ENCODE results near the gene GPR35. TPM values are rescaled to one million over a fixed set of nuclear protein-coding genes. Genes with fewer than 3 reads are reported as not detected.

GPR35 gene
- total RNA-seq, 1 experiment from 2014 or later = 2.7 TPM

GRCh38 chr2:240611601-240612210, 13.6 kb upstream of the GPR35 start:
- no peak for DNase-seq (ENCODE audit: low spot score)
- TF ChIP-seq EZH2 (IDR thresholded peaks at IDR 0.05; ENCODE audit: borderline replicate concordance, low read depth, low read length, poor library complexity, severe bottlenecking) (no peak), CTCF (conservative IDR thresholded peaks at IDR 0.05; ENCODE audit: low read depth, low read length) (no peak)
- Histone ChIP-seq H3K4me3 (ENCODE audit: low read depth, low read length, poor library complexity, severe bottlenecking) (no peak overlapping the region), H3K27me3 (replicated peaks; ENCODE audit: insufficient read depth, low read depth, low read length, poor library complexity) (no peaks in the 10 kb centered on the region), H3K9me3 (ENCODE audit: low read depth, low read length, poor library complexity, severe bottlenecking) (no peaks in the 10 kb centered on the region), H3K27ac (ENCODE audit: low read depth, low read length, poor library complexity, severe bottlenecking) (no peak overlapping the region), H3K36me3 (ENCODE audit: insufficient read depth, low read length, poor library complexity, severe bottlenecking) (no peaks in the 10 kb centered on the region), H3K4me1 (ENCODE audit: insufficient read depth, low read length, poor library complexity, severe bottlenecking) (peaks cover 6% of the 10 kb centered on the region)
- intact Hi-C loops (cut with micrococcal nuclease; ENCODE audit: unreplicated experiment) = no loop called here
- BruUV-seq (replicated peaks) = no TSS peak
- CTCF ChIA-PET = interaction anchor here (0.6 kb wide), 1 partner anchor 115 kb away, joined by 3 read pairs; no protein-coding TSS in a partner anchor
- POLR2A ChIA-PET (ENCODE audit: low non-redundant PET) = no interaction called here

- no peak overlapping the region for H3K27ac ChIP-seq (ENCODE audit: low read depth, low read length, poor library complexity, severe bottlenecking)
- CTCF ChIA-PET = no interaction called here
- peaks cover 6% of the 10 kb centered on the region for H3K4me1 ChIP-seq (ENCODE audit: insufficient read depth, low read length, poor library complexity, severe bottlenecking)
- no peak overlapping the region for H3K4me3 ChIP-seq (ENCODE audit: low read depth, low read length, poor library complexity, severe bottlenecking)
- H3K9me3 ChIP-seq (ENCODE audit: low read depth, low read length, poor library complexity, severe bottlenecking) = no peaks in the 10 kb centered on the region
- POLR2A ChIA-PET (ENCODE audit: low non-redundant PET) = no interaction called here
- intact Hi-C loops (cut with micrococcal nuclease; ENCODE audit: unreplicated experiment) = no loop called here
- no peaks in the 10 kb centered on the region for H3K36me3 ChIP-seq (ENCODE audit: insufficient read depth, low read length, poor library complexity, severe bottlenecking)
- TF ChIP-seq CTCF (conservative IDR thresholded peaks at IDR 0.05; ENCODE audit: low read depth, low read length) = no peak
- TF ChIP-seq EZH2 (IDR thresholded peaks at IDR 0.05; ENCODE audit: borderline replicate concordance, low read depth, low read length, poor library complexity, severe bottlenecking) = no peak
- no peak for DNase-seq (ENCODE audit: low spot score)
- no TSS peak for BruUV-seq (replicated peaks)
- H3K27me3 ChIP-seq (replicated peaks; ENCODE audit: insufficient read depth, low read depth, low read length, poor library complexity) = no peaks in the 10 kb centered on the region
Observed at GRCh38 chr2:240613781-240614180, 11.5 kb upstream of the GPR35 start.

- H3K9me3 ChIP-seq (ENCODE audit: low read depth, low read length, poor library complexity, severe bottlenecking) = no peaks in the 10 kb centered on the region
- no peaks in the 10 kb centered on the region for H3K36me3 ChIP-seq (ENCODE audit: insufficient read depth, low read length, poor library complexity, severe bottlenecking)
- intact Hi-C loops (cut with micrococcal nuclease; ENCODE audit: unreplicated experiment) = no loop called here
- H3K4me1 ChIP-seq (ENCODE audit: insufficient read depth, low read length, poor library complexity, severe bottlenecking) = peaks cover 6% of the 10 kb centered on the region
- TF ChIP-seq EZH2 (IDR thresholded peaks at IDR 0.05; ENCODE audit: borderline replicate concordance, low read depth, low read length, poor library complexity, severe bottlenecking) = no peak
- TF ChIP-seq CTCF (conservative IDR thresholded peaks at IDR 0.05; ENCODE audit: low read depth, low read length) = no peak
- no peak overlapping the region for H3K4me3 ChIP-seq (ENCODE audit: low read depth, low read length, poor library complexity, severe bottlenecking)
- no TSS peak for BruUV-seq (replicated peaks)
- CTCF ChIA-PET = no interaction called here
- no peak for DNase-seq (ENCODE audit: low spot score)
- no peak overlapping the region for H3K27ac ChIP-seq (ENCODE audit: low read depth, low read length, poor library complexity, severe bottlenecking)
- no peaks in the 10 kb centered on the region for H3K27me3 ChIP-seq (replicated peaks; ENCODE audit: insufficient read depth, low read depth, low read length, poor library complexity)
- POLR2A ChIA-PET (ENCODE audit: low non-redundant PET) = no interaction called here
Observed at GRCh38 chr2:240614391-240614790, 10.9 kb upstream of the GPR35 start.
